K562 (cell line): ENCODE data around the gene MYO1D. TPM values are rescaled to one million over a fixed set of nuclear protein-coding genes. Genes with fewer than 3 reads are reported as not detected.

Experiments used
- FIP1L1 ChIP-seq: fragments of 200-400 bp; formaldehyde crosslinking; IDR thresholded peaks from 2 replicates; pipeline ENCODE4 v1.6.1; 2018; ENCODE audit warnings: mild to moderate bottlenecking, low read depth, low read length; ENCODE audit not compliant: poor library complexity, severe bottlenecking
- FOS ChIP-seq: IDR thresholded peaks from 3 replicates; pipeline ENCODE4 v1.6.1; 2011; ENCODE audit not compliant: insufficient read length; ENCODE audit errors: extremely low read depth
- HNRNPUL1 ChIP-seq: fragments of 200-400 bp; formaldehyde crosslinking; IDR thresholded peaks from 2 replicates; pipeline ENCODE4 v1.6.1; 2017; ENCODE audit warnings: low read length
- MCM5 ChIP-seq: fragments of 450-650 bp; IDR thresholded peaks from 2 replicates; pipeline ENCODE4 v1.6.1; 2016; ENCODE audit warnings: low read depth
- MEF2D ChIP-seq: conservative IDR thresholded peaks from 2 replicates; pipeline ENCODE4 v1.6.1; 2016; ENCODE audit warnings: low read depth, missing genetic modification characterization, missing compliant biosample characterization
- NCOA1 ChIP-seq: fragments of 450-650 bp; IDR thresholded peaks from 2 replicates; pipeline ENCODE4 v1.6.1; 2016; ENCODE audit warnings: low read depth
- NR3C1 ChIP-seq: sonication (generic); formaldehyde crosslinking; IDR thresholded peaks from 2 replicates; pipeline ENCODE4 v1.8.1; 2022; ENCODE audit warnings: missing genetic modification reagents
- SPI1 ChIP-seq: IDR thresholded peaks from 2 replicates; pipeline ENCODE4 v1.6.1; 2011; ENCODE audit warnings: low read depth, low read length, control low read depth, borderline replicate concordance
- TAF7 ChIP-seq: fragments of 450-650 bp; IDR thresholded peaks from 2 replicates; pipeline ENCODE4 v1.6.1; 2016; ENCODE audit warnings: missing genetic modification characterization, missing compliant biosample characterization
- TCFL5 ChIP-seq: fragments of 250-450 bp; sonication (Bioruptor Pico); conservative IDR thresholded peaks from 2 replicates; pipeline ENCODE4 v1.6.1; 2021; ENCODE audit warnings: mild to moderate bottlenecking, moderate library complexity, matching md5 sums
- XRCC4 ChIP-seq: IDR thresholded peaks from one replicate; pipeline ENCODE4 v1.6.1; 2011; ENCODE audit not compliant: insufficient read depth, insufficient read length; ENCODE audit errors: extremely low read depth
- ZNF165 ChIP-seq: fragments of 250-450 bp; sonication (Bioruptor Pico); IDR thresholded peaks from 2 replicates; pipeline ENCODE4 v1.4.0; 2020; ENCODE audit warnings: borderline replicate concordance
- ZNF24 ChIP-seq: fragments of 450-650 bp; IDR thresholded peaks from 2 replicates; pipeline ENCODE4 v1.6.1; 2016
- polyA plus RNA-seq, 8 experiments: library from polyadenylated mRNA; depleted of rRNA in 4 of 8; stranded (reverse) in 5 of 8; unstranded in 3 of 8; fragments of >200 nt; fragmentation: Nextera tagmentation in 2 of 8; fragmentation: Illumina TruSeq in 1 of 8; extraction: Ambion mirVana in 2 of 8; extraction: Trizol in 1 of 8; gene quantifications; 2 replicates each; pipeline versions ENCODE4 v1.2.1 to v1.2.3, GENCODE V29; 2011 to 2014; ENCODE audit warnings: inconsistent platforms in 1 of 8, missing spikeins in 1 of 8
- total RNA-seq, 7 experiments: library from RNA; depleted of rRNA in 6 of 7; stranded (reverse); fragments of >200 nt in 6 of 7; fragmentation: Illumina TruSeq in 2 of 7; extraction: Trizol in 2 of 7; gene quantifications; 2 replicates each; pipeline versions ENCODE4 v1.2.1 to v1.2.3, GENCODE V29; 2011 to 2021; ENCODE audit warnings: low replicate concordance in 1 of 7
- TF ChIP-seq, protein P1 (sequence below), 2 experiments: fragments of 450-650 bp; conservative IDR thresholded peaks; 2 replicates each; pipeline ENCODE4 v1.6.1; 2017; ENCODE audit warnings: mild to moderate bottlenecking in 2 of 2, moderate library complexity in 2 of 2
- TF ChIP-seq, protein P2 (sequence below): fragments of 450-650 bp; IDR thresholded peaks from 2 replicates; pipeline ENCODE4 v1.6.1; 2018; ENCODE audit warnings: mild to moderate bottlenecking, low read depth; ENCODE audit not compliant: partially characterized antibody
- TF ChIP-seq, protein P3 (sequence below): fragments of 450-650 bp; formaldehyde crosslinking; IDR thresholded peaks from 2 replicates; pipeline ENCODE4 v1.4.0; 2020; ENCODE audit warnings: mild to moderate bottlenecking, mixed read lengths
- TF ChIP-seq, protein P4 (sequence below): fragments of 200-800 bp; sonication (Bioruptor generic); IDR thresholded peaks from 2 replicates; pipeline ENCODE4 v1.6.1; 2017; ENCODE audit warnings: missing genetic modification characterization, missing compliant biosample characterization
- TF ChIP-seq, protein P5 (sequence below): sonication (generic); formaldehyde crosslinking; IDR thresholded peaks from 2 replicates; pipeline ENCODE4 v1.8.1; 2022; ENCODE audit warnings: missing genetic modification reagents
- TF ChIP-seq, protein P6 (sequence below): IDR thresholded peaks from 2 replicates; pipeline ENCODE4 v1.6.1; 2016; ENCODE audit warnings: missing genetic modification characterization, missing compliant biosample characterization

Gene MYO1D
- total and polyA plus RNA-seq, 9 of the 15 experiments (the other 6 are each of a cell fraction or from before 2014, with no cell fraction given), result 2.1 to 71.2 (median 45.4) TPM

DNA sequence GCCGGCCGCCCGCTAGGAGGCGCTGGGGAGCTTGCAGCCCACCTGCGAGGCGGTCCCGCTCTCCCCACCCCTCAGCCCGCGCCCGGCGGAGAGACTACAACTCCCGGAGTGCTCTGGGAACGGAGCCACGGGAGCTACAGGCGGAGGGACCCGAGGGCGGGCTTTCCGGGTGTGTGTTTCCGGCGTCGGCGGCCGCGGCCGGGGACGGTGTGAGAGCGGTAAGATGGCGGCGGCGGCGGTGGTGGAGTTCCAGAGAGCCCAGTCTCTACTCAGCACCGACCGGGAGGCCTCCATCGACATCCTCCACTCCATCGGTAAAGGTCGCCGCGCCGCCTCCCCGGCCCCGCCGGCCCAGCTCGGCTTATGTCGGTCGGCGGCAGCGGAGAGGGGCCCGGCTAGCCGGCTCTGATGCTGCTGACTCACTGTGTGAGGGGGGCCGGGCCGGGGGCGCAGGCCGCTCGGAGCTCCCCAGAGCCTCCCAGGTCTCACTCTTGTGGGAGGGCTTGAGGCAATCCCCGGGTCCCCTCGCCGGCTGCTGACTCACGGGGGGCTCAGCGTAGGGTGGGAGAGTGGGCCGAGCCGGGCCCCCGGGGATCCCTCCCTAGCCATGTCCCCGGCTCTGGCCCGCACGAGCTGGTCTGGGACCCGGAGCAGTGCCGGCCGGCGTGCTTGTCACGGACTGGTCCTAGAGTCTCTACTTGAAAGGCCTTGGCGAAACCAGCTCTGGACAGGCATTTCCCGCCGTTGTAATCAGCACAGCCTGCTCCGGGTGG is 432.4 kb downstream of the MYO1D start, which contains the start of gene PSMD11 (continued):
- TF ChIP-seq, protein P1, sequence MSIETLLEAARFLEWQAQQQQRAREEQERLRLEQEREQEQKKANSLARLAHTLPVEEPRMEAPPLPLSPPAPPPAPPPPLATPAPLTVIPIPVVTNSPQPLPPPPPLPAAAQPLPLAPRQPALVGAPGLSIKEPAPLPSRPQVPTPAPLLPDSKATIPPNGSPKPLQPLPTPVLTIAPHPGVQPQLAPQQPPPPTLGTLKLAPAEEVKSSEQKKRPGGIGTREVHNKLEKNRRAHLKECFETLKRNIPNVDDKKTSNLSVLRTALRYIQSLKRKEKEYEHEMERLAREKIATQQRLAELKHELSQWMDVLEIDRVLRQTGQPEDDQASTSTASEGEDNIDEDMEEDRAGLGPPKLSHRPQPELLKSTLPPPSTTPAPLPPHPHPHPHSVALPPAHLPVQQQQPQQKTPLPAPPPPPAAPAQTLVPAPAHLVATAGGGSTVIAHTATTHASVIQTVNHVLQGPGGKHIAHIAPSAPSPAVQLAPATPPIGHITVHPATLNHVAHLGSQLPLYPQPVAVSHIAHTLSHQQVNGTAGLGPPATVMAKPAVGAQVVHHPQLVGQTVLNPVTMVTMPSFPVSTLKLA (conservative IDR thresholded peaks at IDR 0.05), result peak; percentile 74 to 76; a peak in 3 of 4 replicates
- TF ChIP-seq TCFL5 (CRISPR knock-in tag), result no peak
- TF ChIP-seq NCOA1, result peak; percentile 91
- TF ChIP-seq, protein P2, sequence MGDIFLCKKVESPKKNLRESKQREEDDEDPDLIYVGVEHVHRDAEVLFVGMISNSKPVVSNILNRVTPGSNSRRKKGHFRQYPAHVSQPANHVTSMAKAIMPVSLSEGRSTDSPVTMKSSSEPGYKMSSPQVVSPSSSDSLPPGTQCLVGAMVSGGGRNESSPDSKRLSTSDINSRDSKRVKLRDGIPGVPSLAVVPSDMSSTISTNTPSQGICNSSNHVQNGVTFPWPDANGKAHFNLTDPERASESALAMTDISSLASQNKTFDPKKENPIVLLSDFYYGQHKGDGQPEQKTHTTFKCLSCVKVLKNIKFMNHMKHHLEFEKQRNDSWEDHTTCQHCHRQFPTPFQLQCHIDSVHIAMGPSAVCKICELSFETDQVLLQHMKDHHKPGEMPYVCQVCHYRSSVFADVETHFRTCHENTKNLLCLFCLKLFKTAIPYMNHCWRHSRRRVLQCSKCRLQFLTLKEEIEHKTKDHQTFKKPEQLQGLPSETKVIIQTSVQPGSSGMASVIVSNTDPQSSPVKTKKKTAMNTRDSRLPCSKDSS, result no peak
- TF ChIP-seq XRCC4, result no peak
- no peak for TF ChIP-seq MEF2D (tag)
- TF ChIP-seq FIP1L1, result peak; percentile 95
- no peak for TF ChIP-seq ZNF24
- TF ChIP-seq, protein P3, sequence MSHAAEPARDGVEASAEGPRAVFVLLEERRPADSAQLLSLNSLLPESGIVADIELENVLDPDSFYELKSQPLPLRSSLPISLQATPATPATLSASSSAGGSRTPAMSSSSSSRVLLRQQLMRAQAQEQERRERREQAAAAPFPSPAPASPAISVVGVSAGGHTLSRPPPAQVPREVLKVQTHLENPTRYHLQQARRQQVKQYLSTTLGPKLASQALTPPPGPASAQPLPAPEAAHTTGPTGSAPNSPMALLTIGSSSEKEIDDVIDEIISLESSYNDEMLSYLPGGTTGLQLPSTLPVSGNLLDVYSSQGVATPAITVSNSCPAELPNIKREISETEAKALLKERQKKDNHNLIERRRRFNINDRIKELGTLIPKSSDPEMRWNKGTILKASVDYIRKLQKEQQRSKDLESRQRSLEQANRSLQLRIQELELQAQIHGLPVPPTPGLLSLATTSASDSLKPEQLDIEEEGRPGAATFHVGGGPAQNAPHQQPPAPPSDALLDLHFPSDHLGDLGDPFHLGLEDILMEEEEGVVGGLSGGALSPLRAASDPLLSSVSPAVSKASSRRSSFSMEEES (CRISPR knock-in tag), result no peak
- no peak for TF ChIP-seq MCM5
- TF ChIP-seq, protein P4, sequence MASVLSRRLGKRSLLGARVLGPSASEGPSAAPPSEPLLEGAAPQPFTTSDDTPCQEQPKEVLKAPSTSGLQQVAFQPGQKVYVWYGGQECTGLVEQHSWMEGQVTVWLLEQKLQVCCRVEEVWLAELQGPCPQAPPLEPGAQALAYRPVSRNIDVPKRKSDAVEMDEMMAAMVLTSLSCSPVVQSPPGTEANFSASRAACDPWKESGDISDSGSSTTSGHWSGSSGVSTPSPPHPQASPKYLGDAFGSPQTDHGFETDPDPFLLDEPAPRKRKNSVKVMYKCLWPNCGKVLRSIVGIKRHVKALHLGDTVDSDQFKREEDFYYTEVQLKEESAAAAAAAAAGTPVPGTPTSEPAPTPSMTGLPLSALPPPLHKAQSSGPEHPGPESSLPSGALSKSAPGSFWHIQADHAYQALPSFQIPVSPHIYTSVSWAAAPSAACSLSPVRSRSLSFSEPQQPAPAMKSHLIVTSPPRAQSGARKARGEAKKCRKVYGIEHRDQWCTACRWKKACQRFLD, result peak; percentile 58; the same call in 1 of the 2 replicates
- no peak for TF ChIP-seq FOS
- peak; percentile 74 for TF ChIP-seq TAF7 (tag)
- TF ChIP-seq, protein P5, sequence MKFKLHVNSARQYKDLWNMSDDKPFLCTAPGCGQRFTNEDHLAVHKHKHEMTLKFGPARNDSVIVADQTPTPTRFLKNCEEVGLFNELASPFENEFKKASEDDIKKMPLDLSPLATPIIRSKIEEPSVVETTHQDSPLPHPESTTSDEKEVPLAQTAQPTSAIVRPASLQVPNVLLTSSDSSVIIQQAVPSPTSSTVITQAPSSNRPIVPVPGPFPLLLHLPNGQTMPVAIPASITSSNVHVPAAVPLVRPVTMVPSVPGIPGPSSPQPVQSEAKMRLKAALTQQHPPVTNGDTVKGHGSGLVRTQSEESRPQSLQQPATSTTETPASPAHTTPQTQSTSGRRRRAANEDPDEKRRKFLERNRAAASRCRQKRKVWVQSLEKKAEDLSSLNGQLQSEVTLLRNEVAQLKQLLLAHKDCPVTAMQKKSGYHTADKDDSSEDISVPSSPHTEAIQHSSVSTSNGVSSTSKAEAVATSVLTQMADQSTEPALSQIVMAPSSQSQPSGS (CRISPR knock-in tag), result no peak
- TF ChIP-seq SPI1, result no peak
- no peak for TF ChIP-seq NR3C1 (CRISPR knock-in tag)
- TF ChIP-seq ZNF165 (CRISPR knock-in tag), result no peak
- TF ChIP-seq, protein P6, sequence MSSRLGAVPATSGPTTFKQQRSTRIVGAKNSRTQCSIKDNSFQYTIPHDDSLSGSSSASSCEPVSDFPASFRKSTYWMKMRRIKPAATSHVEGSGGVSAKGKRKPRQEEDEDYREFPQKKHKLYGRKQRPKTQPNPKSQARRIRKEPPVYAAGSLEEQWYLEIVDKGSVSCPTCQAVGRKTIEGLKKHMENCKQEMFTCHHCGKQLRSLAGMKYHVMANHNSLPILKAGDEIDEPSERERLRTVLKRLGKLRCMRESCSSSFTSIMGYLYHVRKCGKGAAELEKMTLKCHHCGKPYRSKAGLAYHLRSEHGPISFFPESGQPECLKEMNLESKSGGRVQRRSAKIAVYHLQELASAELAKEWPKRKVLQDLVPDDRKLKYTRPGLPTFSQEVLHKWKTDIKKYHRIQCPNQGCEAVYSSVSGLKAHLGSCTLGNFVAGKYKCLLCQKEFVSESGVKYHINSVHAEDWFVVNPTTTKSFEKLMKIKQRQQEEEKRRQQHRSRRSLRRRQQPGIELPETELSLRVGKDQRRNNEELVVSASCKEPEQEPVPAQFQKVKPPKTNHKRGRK, result no peak
- no peak for TF ChIP-seq HNRNPUL1
